Measurements from ENCODE around the gene PAPOLB.

GRCh38 chr7:4828720-4829383, 33.0 kb downstream of the PAPOLB start:
- no peak for TF ChIP-seq POLR2A (IDR thresholded peaks at IDR 0.05; ENCODE audit: low read depth, low read length)
- no peak for TF ChIP-seq POLR2AphosphoS5 (IDR thresholded peaks at IDR 0.05; ENCODE audit: low read depth, low read length)

All from GM12892 (cell line).